GM12878 (cell line): ENCODE results near the gene ALCAM. TPM values are rescaled to one million over a fixed set of nuclear protein-coding genes. Genes with fewer than 3 reads are reported as not detected.

ENCODE experiments used
- ATAC-seq: fragments of 200-7000 bp; cut with Tn5 transposase; 3 replicates; pipeline ENCODE4 v1.9.1; 2020; ENCODE audit warnings: mild to moderate bottlenecking, moderate library complexity
- BruUV-seq: library from RNA; stranded (reverse); fragments of 400-500 nt; replicated peaks from 2 replicates; lab custom pipeline; 2021; lab: Mats Ljungman, UMichigan
- CTCF ChIA-PET: fragments of 300-600 bp; sonication (Branson Sonifier 250); formaldehyde crosslinking; extraction: SDS; loops from one replicate; lab custom pipeline; 2021; ENCODE audit warnings: inconsistent platforms; lab: Yijun Ruan, JAX
- POLR2A ChIA-PET: fragments of 350-600 bp; formaldehyde crosslinking; extraction: SDS; loops from one replicate; lab custom pipeline; 2021; ENCODE audit warnings: inconsistent platforms; lab: Charles Lee
- RAD21 ChIA-PET: fragments of 300-600 bp; sonication (Branson Sonifier 250); formaldehyde crosslinking; loops from one replicate; lab custom pipeline; 2023; ENCODE audit warnings: antibody characterized with exemption; ENCODE audit not compliant: unreplicated experiment; lab: Charles Lee
- SMC1A ChIA-PET: fragments of 300-600 bp; sonication (Branson Sonifier 250); formaldehyde crosslinking; loops from one replicate; lab custom pipeline; 2023; ENCODE audit not compliant: unreplicated experiment, uncharacterized antibody; lab: Charles Lee
- DNase-seq: peaks from one replicate; pipeline ENCODE4 v3.0.0-alpha.2; 2011; ENCODE audit warnings: low read depth, low spot score
- FAIRE-seq: peaks from 3 replicates; lab custom pipeline; 2011; peaks lifted over from hg19 to GRCh38; lab: Jason Lieb, UNC
- H2AFZ ChIP-seq: 2 replicates; pipeline ENCODE4 v1.6.0; 2011; ENCODE audit warnings: low read depth, low read length, control low read depth; ENCODE audit not compliant: control insufficient read depth
- H3K27ac ChIP-seq: 2 replicates; pipeline ENCODE4 v1.5.1; 2011; ENCODE audit warnings: control low read depth; ENCODE audit not compliant: control insufficient read depth, insufficient read depth
- H3K27me3 ChIP-seq, 2 experiments: replicated peaks in 1 of 2; 2 replicates each; pipeline versions ENCODE4 v1.6.0 to v1.6.1; 2011; ENCODE audit warnings: low read length in 1 of 2; ENCODE audit not compliant: control insufficient read depth in 2 of 2, insufficient read depth in 2 of 2
- H3K36me3 ChIP-seq, 2 experiments: 2 replicates each; pipeline ENCODE4 v1.5.1; 2011; ENCODE audit warnings: low read length in 1 of 2; ENCODE audit not compliant: control insufficient read depth in 2 of 2, insufficient read depth in 2 of 2
- H3K4me1 ChIP-seq: 2 replicates; pipeline ENCODE4 v1.6.1; 2011; ENCODE audit warnings: mild to moderate bottlenecking, low read length, moderate library complexity, mixed read lengths; ENCODE audit not compliant: control insufficient read depth, insufficient read depth
- H3K4me2 ChIP-seq: 2 replicates; pipeline ENCODE4 v1.6.0; 2011; ENCODE audit warnings: control low read depth; ENCODE audit not compliant: control insufficient read depth, insufficient read depth
- H3K4me3 ChIP-seq: fragments of 200-600 bp; sonication (generic); 2 replicates; pipeline ENCODE4 v1.5.1; 2016
- H3K79me2 ChIP-seq: 2 replicates; pipeline ENCODE4 v1.6.0; 2011; ENCODE audit warnings: low read length; ENCODE audit not compliant: control insufficient read depth, insufficient read depth
- H3K9ac ChIP-seq: 2 replicates; pipeline ENCODE4 v1.8.0; 2011; ENCODE audit warnings: low read length, control low read depth, mixed read lengths; ENCODE audit not compliant: control insufficient read depth, insufficient read depth
- H3K9me3 ChIP-seq: replicated peaks from 3 replicates; pipeline ENCODE4 v1.5.1; 2011; ENCODE audit warnings: mild to moderate bottlenecking, low read length; ENCODE audit not compliant: control insufficient read depth, insufficient read depth
- H4K20me1 ChIP-seq: 2 replicates; pipeline ENCODE4 v1.6.0; 2011; ENCODE audit not compliant: control insufficient read depth, insufficient read depth
- NRF1 ChIP-seq: conservative IDR thresholded peaks from 2 replicates; pipeline ENCODE4 v1.6.1; 2011; ENCODE audit warnings: mild to moderate bottlenecking, low read depth, low read length, improper control_type of control experiment
- RAD51 ChIP-seq: fragments of 450-650 bp; IDR thresholded peaks from 2 replicates; pipeline ENCODE4 v1.6.1; 2016; ENCODE audit warnings: moderate library complexity, mild to moderate bottlenecking, inconsistent platforms
- TCF12 ChIP-seq: IDR thresholded peaks from 2 replicates; pipeline ENCODE4 v1.6.1; 2011; ENCODE audit warnings: low read depth, mild to moderate bottlenecking, low read length
- TCF3 ChIP-seq: IDR thresholded peaks from 2 replicates; pipeline ENCODE4 v1.6.1; 2012; ENCODE audit warnings: low read depth, mild to moderate bottlenecking, low read length, borderline replicate concordance; ENCODE audit not compliant: insufficient read depth
- TCF7 ChIP-seq: IDR thresholded peaks from 2 replicates; pipeline ENCODE4 v1.6.1; 2014; ENCODE audit warnings: antibody characterized with exemption, borderline replicate concordance
- ZNF274 ChIP-seq: IDR thresholded peaks from one replicate; pipeline ENCODE4 v1.8.0; 2011; ENCODE audit not compliant: insufficient read length, insufficient read depth
- WGBS: methylation state at CpG from one replicate; pipeline ENCODE4 v1.1.6; 2016; ENCODE audit warnings: low lambda C conversion rate; ENCODE audit not compliant: insufficient replicate concordance, insufficient coverage; ENCODE audit errors: missing lambda C conversion rate; 5-methylcytosine and 5-hydroxymethylcytosine counted together
- in situ Hi-C: fragments of 300-500 bp; cut with MboI; formaldehyde crosslinking; loops from 9 replicates; pipeline ENCODE4 v1.14.3; 2018; ENCODE audit warnings: mixed read lengths
- intact Hi-C: fragments of 100-400 bp; cut with micrococcal nuclease; formaldehyde crosslinking; loops from one replicate; pipeline ENCODE4 v1.14.2; 2022; ENCODE audit not compliant: unreplicated experiment
- polyA plus RNA-seq, 11 experiments: library from polyadenylated mRNA; depleted of rRNA in 4 of 11; unstranded in 6 of 11; stranded (reverse) in 5 of 11; fragments of >200 nt; fragmentation: Nextera tagmentation in 4 of 11; fragmentation: Illumina TruSeq in 1 of 11; extraction: Ambion mirVana in 4 of 11; extraction: Trizol in 1 of 11; gene quantifications; 1 replicate in 1 of 11; 2 replicates in 10 of 11; pipeline versions ENCODE4 v1.2.1 to v1.2.3, GENCODE V29; 2011 to 2016; ENCODE audit warnings: inconsistent platforms in 2 of 11, missing spikeins in 2 of 11, low read depth in 1 of 11
- total RNA-seq, 4 experiments: library from RNA; depleted of rRNA in 3 of 4; stranded (reverse); fragments of >200 nt in 3 of 4; fragmentation: Illumina TruSeq in 1 of 4; extraction: Trizol in 1 of 4; gene quantifications; 2 replicates each; pipeline versions ENCODE4 v1.2.1 to v1.2.3, GENCODE V29; 2013 to 2021
- TF ChIP-seq, protein P1 (sequence below): IDR thresholded peaks from 2 replicates; pipeline ENCODE4 v1.6.1; 2011; ENCODE audit warnings: low read depth, low read length, improper control_type of control experiment, borderline replicate concordance
- TF ChIP-seq, protein P2 (sequence below): fragments of 450-650 bp; IDR thresholded peaks from 2 replicates; pipeline ENCODE4 v1.6.1; 2016; ENCODE audit warnings: mild to moderate bottlenecking
- TF ChIP-seq, protein P3 (sequence below): fragments of 150-350 bp; IDR thresholded peaks from 2 replicates; pipeline ENCODE4 v1.6.1; 2016; ENCODE audit warnings: low read depth, low read length

Gene ALCAM
- total and polyA plus RNA-seq, 10 of the 15 experiments (the other 5 are each of a cell fraction or from before 2014, with no cell fraction given), result 12.2 to 54.2 (median 32.6) TPM

DNA sequence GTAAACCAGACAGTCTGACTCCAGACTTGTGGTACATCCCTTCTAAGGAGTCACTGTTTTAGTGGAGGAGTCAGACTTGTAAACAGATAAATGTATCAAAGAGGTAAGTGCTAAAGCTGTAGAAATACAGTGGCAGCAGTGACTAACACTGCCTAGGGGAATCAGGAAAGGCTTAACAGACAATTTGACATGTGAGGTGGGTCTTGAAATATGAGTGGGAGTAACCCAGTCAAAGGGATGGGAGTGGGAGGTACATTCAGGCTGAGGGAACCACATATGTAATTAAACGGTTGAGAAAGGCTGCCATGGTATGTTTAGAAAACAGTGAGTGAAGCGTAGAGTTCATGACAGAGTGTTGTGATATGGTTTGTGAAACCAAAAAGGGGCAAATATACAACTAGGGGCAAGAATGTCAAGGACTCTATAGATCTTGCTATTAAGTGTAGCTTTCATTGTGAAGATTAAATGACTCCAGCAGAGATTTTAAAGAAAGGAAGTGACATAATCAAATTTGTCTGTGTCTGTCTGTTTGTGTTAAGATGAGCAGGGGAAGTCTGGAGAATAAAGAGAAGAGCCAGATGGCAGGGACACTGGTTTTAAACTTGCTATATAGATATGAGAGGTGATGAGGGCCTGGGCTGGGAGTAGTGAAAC, 11.2 kb upstream of the ALCAM start (continued):
- TF ChIP-seq RAD51, result no peak

DNA sequence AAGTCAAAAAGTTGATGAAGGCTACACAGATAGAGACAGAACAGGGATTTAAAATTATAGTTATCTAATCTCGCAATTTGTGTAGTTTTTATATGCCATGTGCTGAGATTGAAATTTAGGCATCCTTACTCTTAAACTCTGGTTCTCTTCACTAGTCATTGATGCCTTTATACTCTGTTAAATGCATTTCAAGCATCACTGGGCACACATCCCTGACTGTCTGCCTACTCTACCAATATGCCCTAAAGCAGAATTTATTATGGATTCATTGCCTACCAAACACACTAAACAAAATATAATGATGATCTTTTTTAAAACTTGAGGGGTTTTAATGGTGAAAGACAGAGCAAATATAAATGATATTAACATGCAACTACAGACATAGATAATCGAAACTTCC, 10.3 kb upstream of the ALCAM start:
- H3K27me3 ChIP-seq, result no peaks in the 10 kb centered on the region
- in situ Hi-C loops, result no loop called here
- ChIA-PET RAD21 (no interaction called here), POLR2A (interaction anchor here (1.6 kb wide), 1 partner anchor 12 kb away, joined by 4 read pairs; no protein-coding TSS in a partner anchor), CTCF (interaction anchor here (1.4 kb wide), 1 partner anchor 10 kb away, joined by 4 read pairs; the partner anchor contains the start of gene ALCAM), SMC1A (interaction anchor here (0.9 kb wide), 1 partner anchor 9 kb away, joined by 3 read pairs; no protein-coding TSS in a partner anchor)
- no peaks in the 10 kb centered on the region for H3K79me2 ChIP-seq
- H2AFZ ChIP-seq, result no peak overlapping the region
- H3K36me3 ChIP-seq, result no peaks in the 10 kb centered on the region
- FAIRE-seq, result no peak
- H3K9ac ChIP-seq, result no peak overlapping the region
- no peaks in the 10 kb centered on the region for H4K20me1 ChIP-seq
- no peak for DNase-seq
- peaks cover 3% of the 10 kb centered on the region; the same call in 1 of the 2 replicates for H3K4me1 ChIP-seq
- no peak for TF ChIP-seq NRF1
- TF ChIP-seq, protein P1, sequence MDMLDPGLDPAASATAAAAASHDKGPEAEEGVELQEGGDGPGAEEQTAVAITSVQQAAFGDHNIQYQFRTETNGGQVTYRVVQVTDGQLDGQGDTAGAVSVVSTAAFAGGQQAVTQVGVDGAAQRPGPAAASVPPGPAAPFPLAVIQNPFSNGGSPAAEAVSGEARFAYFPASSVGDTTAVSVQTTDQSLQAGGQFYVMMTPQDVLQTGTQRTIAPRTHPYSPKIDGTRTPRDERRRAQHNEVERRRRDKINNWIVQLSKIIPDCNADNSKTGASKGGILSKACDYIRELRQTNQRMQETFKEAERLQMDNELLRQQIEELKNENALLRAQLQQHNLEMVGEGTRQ, result no peak
- TF ChIP-seq, protein P2, sequence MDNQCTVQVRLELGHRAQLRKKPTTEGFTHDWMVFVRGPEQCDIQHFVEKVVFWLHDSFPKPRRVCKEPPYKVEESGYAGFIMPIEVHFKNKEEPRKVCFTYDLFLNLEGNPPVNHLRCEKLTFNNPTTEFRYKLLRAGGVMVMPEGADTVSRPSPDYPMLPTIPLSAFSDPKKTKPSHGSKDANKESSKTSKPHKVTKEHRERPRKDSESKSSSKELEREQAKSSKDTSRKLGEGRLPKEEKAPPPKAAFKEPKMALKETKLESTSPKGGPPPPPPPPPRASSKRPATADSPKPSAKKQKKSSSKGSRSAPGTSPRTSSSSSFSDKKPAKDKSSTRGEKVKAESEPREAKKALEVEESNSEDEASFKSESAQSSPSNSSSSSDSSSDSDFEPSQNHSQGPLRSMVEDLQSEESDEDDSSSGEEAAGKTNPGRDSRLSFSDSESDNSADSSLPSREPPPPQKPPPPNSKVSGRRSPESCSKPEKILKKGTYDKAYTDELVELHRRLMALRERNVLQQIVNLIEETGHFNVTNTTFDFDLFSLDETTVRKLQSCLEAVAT, result no peak
- no peak for TF ChIP-seq TCF3
- TF ChIP-seq ZNF274, result no peak
- no peak for TF ChIP-seq TCF12
- TF ChIP-seq, protein P3, sequence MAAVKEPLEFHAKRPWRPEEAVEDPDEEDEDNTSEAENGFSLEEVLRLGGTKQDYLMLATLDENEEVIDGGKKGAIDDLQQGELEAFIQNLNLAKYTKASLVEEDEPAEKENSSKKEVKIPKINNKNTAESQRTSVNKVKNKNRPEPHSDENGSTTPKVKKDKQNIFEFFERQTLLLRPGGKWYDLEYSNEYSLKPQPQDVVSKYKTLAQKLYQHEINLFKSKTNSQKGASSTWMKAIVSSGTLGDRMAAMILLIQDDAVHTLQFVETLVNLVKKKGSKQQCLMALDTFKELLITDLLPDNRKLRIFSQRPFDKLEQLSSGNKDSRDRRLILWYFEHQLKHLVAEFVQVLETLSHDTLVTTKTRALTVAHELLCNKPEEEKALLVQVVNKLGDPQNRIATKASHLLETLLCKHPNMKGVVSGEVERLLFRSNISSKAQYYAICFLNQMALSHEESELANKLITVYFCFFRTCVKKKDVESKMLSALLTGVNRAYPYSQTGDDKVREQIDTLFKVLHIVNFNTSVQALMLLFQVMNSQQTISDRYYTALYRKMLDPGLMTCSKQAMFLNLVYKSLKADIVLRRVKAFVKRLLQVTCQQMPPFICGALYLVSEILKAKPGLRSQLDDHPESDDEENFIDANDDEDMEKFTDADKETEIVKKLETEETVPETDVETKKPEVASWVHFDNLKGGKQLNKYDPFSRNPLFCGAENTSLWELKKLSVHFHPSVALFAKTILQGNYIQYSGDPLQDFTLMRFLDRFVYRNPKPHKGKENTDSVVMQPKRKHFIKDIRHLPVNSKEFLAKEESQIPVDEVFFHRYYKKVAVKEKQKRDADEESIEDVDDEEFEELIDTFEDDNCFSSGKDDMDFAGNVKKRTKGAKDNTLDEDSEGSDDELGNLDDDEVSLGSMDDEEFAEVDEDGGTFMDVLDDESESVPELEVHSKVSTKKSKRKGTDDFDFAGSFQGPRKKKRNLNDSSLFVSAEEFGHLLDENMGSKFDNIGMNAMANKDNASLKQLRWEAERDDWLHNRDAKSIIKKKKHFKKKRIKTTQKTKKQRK, result no peak
- TF ChIP-seq TCF7, result no peak
- no peak overlapping the region for H3K4me2 ChIP-seq
- no peak overlapping the region for H3K4me3 ChIP-seq
- no peak overlapping the region for H3K27ac ChIP-seq
- H3K9me3 ChIP-seq, result no peaks in the 10 kb centered on the region
- no TSS peak for BruUV-seq
- ATAC-seq, result no peak
- WGBS, result 98% methylated on average over 2 of the region's 2 CpGs
- intact Hi-C loops, result no loop called here
